ENCODE measurements around the gene LY6G5C.

DNA sequence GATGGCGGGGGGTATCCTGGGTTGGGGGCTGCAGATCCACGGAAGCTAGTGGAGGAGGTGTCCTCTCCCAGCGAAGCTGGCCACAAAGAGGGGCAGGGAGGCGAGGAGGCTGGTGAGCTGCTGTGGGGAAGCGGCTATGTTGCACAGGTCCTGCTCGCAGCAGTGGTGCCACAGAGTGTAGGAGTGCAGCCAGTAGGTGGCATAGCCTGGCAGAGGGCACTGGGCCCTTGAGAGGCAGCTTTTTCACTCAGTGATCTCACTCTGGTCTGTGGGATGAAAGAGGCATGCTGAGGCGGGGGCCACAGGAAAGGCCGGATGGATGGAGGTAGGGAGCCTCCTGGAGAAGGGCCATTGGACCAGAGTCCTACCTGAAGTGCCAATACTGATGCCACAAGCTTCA, 31.4 kb upstream of the LY6G5C start:
- TF ChIP-seq, protein P1, sequence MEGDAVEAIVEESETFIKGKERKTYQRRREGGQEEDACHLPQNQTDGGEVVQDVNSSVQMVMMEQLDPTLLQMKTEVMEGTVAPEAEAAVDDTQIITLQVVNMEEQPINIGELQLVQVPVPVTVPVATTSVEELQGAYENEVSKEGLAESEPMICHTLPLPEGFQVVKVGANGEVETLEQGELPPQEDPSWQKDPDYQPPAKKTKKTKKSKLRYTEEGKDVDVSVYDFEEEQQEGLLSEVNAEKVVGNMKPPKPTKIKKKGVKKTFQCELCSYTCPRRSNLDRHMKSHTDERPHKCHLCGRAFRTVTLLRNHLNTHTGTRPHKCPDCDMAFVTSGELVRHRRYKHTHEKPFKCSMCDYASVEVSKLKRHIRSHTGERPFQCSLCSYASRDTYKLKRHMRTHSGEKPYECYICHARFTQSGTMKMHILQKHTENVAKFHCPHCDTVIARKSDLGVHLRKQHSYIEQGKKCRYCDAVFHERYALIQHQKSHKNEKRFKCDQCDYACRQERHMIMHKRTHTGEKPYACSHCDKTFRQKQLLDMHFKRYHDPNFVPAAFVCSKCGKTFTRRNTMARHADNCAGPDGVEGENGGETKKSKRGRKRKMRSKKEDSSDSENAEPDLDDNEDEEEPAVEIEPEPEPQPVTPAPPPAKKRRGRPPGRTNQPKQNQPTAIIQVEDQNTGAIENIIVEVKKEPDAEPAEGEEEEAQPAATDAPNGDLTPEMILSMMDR (IDR thresholded peaks at IDR 0.05; ENCODE audit: low read depth, low read length, missing input control): no peak
- TF ChIP-seq REST (IDR thresholded peaks at IDR 0.05) (no peak), RXRA (IDR thresholded peaks at IDR 0.05) (no peak), GABPA (IDR thresholded peaks at IDR 0.05 in 1 of 2, conservative IDR thresholded peaks at IDR 0.05 in 1 of 2) (no peak)

Data from liver (tissue), 3 donors.